Activated B cell treated with CpG ODN at 0.5 μM for 24 hours (primary cell): ENCODE measurements around the gene KIF7. TPM values are rescaled to one million over a fixed set of nuclear protein-coding genes. Genes with fewer than 3 reads are reported as not detected.

Source experiments
- ATAC-seq: fragments of 200-7000 bp; cut with Tn5 transposase; one replicate; pipeline ENCODE4 v1.10.0; 2021; ENCODE audit warnings: low read depth, mild to moderate bottlenecking, moderate library complexity
- CTCF ChIA-PET: fragments of 350-600 bp; sonication (Branson Sonifier 250); formaldehyde crosslinking; loops from one replicate; lab custom pipeline; 2021; ENCODE audit warnings: antibody characterized with exemption; lab: Charles Lee
- POLR2A ChIA-PET: fragments of 350-600 bp; sonication (Branson Sonifier 250); formaldehyde crosslinking; loops from one replicate; lab custom pipeline; 2021; ENCODE audit warnings: antibody characterized with exemption; lab: Charles Lee
- DNase-seq: peaks from one replicate; pipeline ENCODE4 v3.0.0; 2022
- H3K27ac Mint-ChIP-seq: one replicate; pipeline ENCODE4 v1.8.0; 2020; ENCODE audit warnings: mixed read lengths
- H3K27me3 Mint-ChIP-seq: one replicate; pipeline ENCODE4 v1.8.0; 2021; ENCODE audit warnings: mixed read lengths
- H3K36me3 Mint-ChIP-seq: one replicate; pipeline ENCODE4 v1.8.0; 2021; ENCODE audit warnings: low read depth, mixed read lengths
- H3K4me1 Mint-ChIP-seq: one replicate; pipeline ENCODE4 v1.8.0; 2021; ENCODE audit warnings: mixed read lengths
- H3K4me3 Mint-ChIP-seq: one replicate; pipeline ENCODE4 v1.8.0; 2020; ENCODE audit warnings: mild to moderate bottlenecking, mixed read lengths
- H3K9me3 Mint-ChIP-seq: one replicate; pipeline ENCODE4 v1.8.0; 2020; ENCODE audit warnings: mixed read lengths
- intact Hi-C: fragments of 100-400 bp; cut with micrococcal nuclease; formaldehyde crosslinking; loops from one replicate; pipeline ENCODE4 v1.15.1; 2024
- total RNA-seq: library from RNA; stranded (reverse); gene quantifications from 2 replicates; pipeline ENCODE4 v1.2.3, GENCODE V29; 2022
- TF ChIP-seq, protein P1 (sequence below): fragments of 200-600 bp; IDR thresholded peaks from one replicate; pipeline ENCODE4 v1.8.0; 2022; ENCODE audit warnings: antibody characterized with exemption, mild to moderate bottlenecking

The KIF7 gene
- total RNA-seq, 1 donor from 2014 or later, result 0.44 TPM

DNA sequence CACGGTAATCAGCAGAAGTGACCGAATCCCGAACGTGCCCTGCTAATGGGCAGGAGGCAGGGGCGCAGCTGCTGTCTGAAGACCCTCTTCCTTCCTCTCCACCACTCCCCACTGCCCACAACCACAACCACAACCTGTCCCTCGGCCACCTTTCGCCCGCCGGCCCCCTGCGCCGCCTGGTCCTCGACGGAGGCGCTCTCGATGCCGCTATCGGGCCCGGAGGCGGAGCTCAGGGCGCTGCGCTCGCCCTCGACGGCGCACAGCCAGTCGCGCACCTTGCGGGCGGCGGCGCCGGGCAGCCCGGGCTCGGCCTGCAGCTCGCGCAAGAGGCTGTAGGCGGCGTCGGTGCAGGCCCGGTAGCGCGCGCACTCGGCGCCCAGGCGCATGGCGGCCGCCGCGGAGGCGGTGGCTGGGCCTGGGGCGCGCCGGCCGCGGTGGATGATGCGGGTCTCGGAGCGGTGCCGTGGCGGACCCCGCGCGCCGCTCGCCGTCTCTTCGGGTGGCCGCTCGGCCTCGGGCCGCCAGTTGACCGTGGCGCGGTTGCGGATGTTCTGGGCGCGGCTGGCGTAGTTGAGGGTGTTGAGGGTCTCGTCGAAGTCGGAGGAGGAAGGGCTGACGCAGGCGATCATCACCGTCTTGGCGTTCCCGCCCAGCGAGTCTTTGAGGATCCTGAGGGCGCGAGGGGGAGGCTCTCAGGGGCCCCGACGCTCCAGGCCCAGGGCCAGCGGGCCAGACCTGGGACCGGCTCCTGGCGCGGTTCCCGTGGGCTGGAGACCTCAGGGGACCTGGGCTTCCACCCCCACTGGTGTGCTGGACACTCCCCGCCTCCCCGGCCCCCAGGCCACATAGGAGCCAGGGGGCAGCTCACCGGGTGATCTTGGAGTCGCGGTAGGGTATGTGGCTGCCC, 6.9 kb downstream of the KIF7 start:
- CTCF ChIA-PET, result no interaction called here
- no peak for ATAC-seq
- POLR2A ChIA-PET, result no interaction called here

GRCh38 chr15:89647191-89647851, 7.9 kb downstream of the KIF7 start:
- Mint-ChIP-seq H3K4me3 (no peak overlapping the region), H3K36me3 (no peaks in the 10 kb centered on the region), H3K27me3 (peaks cover 3% of the 10 kb centered on the region), H3K27ac (no peak overlapping the region), H3K9me3 (no peaks in the 10 kb centered on the region), H3K4me1 (no peaks in the 10 kb centered on the region)
- POLR2A ChIA-PET, result no interaction called here
- ATAC-seq, result peak; percentile 57
- peak; percentile 50 for DNase-seq
- TF ChIP-seq, protein P1, sequence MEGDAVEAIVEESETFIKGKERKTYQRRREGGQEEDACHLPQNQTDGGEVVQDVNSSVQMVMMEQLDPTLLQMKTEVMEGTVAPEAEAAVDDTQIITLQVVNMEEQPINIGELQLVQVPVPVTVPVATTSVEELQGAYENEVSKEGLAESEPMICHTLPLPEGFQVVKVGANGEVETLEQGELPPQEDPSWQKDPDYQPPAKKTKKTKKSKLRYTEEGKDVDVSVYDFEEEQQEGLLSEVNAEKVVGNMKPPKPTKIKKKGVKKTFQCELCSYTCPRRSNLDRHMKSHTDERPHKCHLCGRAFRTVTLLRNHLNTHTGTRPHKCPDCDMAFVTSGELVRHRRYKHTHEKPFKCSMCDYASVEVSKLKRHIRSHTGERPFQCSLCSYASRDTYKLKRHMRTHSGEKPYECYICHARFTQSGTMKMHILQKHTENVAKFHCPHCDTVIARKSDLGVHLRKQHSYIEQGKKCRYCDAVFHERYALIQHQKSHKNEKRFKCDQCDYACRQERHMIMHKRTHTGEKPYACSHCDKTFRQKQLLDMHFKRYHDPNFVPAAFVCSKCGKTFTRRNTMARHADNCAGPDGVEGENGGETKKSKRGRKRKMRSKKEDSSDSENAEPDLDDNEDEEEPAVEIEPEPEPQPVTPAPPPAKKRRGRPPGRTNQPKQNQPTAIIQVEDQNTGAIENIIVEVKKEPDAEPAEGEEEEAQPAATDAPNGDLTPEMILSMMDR, result no peak
- intact Hi-C loops, result no loop called here
- CTCF ChIA-PET, result no interaction called here

More for the DNA sequence above, 6.9 kb downstream of the KIF7 start:
- Mint-ChIP-seq H3K9me3 (no peaks in the 10 kb centered on the region), H3K4me1 (no peaks in the 10 kb centered on the region), H3K27me3 (peaks cover 7% of the 10 kb centered on the region), H3K4me3 (no peak overlapping the region), H3K36me3 (no peaks in the 10 kb centered on the region), H3K27ac (no peak overlapping the region)
- DNase-seq, result no peak
- TF ChIP-seq, protein P1, result no peak
- intact Hi-C loops, result no loop called here

DNA sequence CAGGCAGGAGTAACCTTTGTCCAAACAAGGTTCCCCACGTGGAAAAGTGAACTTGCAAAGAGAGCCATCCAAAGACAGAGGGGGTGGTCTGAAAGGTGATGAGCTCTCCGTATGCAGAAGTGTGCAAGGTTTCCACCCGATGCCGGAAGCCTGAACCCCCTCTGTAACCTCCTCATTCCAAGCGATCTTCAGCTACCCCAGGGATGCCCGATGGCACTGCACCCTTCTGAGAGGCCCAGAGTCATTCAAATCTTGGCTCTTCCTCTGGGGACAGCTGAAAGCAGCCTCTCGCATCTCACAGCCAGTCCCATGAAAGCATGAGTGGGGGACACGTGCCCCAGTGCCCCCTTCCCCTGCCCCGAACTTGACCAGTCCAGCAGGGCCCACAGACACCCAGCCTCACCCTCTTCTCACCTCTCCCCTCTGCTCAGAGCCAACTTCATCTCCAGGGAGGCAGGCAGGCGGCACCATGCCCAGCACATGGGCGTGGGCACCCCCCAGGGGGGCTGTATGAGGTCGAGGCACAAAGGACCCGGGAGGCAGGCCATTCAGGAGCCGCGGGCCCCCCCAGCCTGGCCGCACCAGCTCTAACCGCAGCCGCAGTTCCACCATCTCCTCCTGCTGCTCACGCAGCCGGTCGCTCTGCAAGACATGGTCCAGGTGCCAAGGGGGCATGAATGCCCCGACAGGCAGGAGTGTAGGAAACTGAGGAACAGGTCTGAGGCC, 8.7 kb downstream of the KIF7 start:
- ChIA-PET CTCF (no interaction called here), POLR2A (no interaction called here)
- TF ChIP-seq, protein P1, result no peak
- Mint-ChIP-seq H3K4me3 (no peak overlapping the region), H3K4me1 (no peaks in the 10 kb centered on the region), H3K27ac (no peak overlapping the region), H3K27me3 (peaks cover 3% of the 10 kb centered on the region), H3K9me3 (no peaks in the 10 kb centered on the region), H3K36me3 (no peaks in the 10 kb centered on the region)
- ATAC-seq (no peak), DNase-seq (no peak)
- intact Hi-C loops, result no loop called here

DNA sequence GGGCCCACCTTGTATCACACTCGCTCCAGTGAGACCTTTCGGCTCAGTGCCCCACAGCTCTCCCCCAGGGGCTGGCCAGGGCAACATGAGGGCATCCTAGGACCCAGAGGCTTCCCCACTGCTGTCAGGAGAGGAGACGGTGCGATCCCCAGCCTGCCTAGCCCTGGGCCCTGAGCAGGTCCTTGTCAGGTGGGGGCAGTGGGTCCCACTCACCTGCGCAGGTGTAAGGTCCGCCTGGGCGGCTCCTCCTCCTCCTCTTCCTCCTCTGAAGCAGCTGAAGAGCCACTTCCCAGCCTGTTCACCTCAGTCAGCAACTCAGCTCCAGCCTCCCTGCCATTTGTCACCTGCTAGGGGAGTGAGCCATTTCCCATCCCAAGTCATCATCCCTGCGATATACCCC, 9.6 kb downstream of the KIF7 start:
- Mint-ChIP-seq H3K4me1 (no peaks in the 10 kb centered on the region), H3K36me3 (no peaks in the 10 kb centered on the region), H3K9me3 (no peaks in the 10 kb centered on the region), H3K27me3 (peaks cover 3% of the 10 kb centered on the region), H3K4me3 (no peak overlapping the region), H3K27ac (no peak overlapping the region)
- CTCF ChIA-PET, result no interaction called here
- ATAC-seq (no peak), DNase-seq (no peak)
- POLR2A ChIA-PET, result no interaction called here
- TF ChIP-seq, protein P1, result no peak
- intact Hi-C loops, result no loop called here

DNA sequence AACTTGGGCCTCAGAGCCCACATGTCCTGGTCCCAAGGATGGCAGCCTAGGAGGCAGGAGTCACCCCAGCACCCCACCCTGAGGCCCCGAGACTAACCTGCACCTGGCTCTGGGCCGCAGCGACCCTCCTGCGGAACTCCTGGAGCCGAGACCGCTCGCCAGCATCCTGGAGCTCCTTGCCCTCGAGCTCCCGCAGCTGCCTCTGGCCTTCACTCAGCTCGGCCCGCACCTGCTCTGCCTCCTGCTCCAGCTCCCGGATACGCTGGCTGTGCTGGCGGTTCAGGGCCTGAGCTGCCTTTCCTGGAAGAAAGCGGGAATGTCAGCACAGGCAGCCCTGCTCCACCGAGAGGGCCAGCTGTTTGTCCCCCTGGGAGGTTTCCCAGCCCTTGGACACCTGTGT, 13.2 kb downstream of the KIF7 start:
- DNase-seq, result no peak
- POLR2A ChIA-PET, result no interaction called here

More for the DNA sequence above, 13.2 kb downstream of the KIF7 start:
- Mint-ChIP-seq H3K27me3 (peaks cover 3% of the 10 kb centered on the region), H3K36me3 (no peaks in the 10 kb centered on the region), H3K9me3 (no peaks in the 10 kb centered on the region), H3K4me1 (no peaks in the 10 kb centered on the region), H3K27ac (no peak overlapping the region), H3K4me3 (no peak overlapping the region)
- TF ChIP-seq, protein P1, result no peak
- CTCF ChIA-PET, result no interaction called here
- intact Hi-C loops, result no loop called here
- no peak for ATAC-seq
